ENCODE measurements around the gene PSTK.

DNA sequence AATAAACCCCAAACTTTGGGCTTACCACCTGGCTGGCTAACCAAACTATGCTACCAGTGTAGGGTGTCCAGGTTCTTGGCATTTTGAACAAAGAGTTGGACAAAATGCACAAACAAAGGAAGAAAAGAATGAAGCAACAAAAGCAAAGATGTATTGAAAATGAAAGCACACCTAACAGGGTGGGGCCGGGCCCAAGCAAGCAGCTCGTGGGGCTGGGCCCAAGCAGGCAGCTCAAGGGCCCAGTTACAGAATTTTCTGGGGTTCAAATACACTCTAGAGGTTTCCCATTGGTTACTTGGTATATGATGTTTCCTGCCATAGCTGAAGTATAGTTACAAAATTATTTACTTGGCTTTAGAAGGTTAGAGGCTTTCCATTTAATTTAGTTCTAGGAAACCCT lies 44.3 kb downstream of the PSTK start:
- TF ChIP-seq, protein P1, sequence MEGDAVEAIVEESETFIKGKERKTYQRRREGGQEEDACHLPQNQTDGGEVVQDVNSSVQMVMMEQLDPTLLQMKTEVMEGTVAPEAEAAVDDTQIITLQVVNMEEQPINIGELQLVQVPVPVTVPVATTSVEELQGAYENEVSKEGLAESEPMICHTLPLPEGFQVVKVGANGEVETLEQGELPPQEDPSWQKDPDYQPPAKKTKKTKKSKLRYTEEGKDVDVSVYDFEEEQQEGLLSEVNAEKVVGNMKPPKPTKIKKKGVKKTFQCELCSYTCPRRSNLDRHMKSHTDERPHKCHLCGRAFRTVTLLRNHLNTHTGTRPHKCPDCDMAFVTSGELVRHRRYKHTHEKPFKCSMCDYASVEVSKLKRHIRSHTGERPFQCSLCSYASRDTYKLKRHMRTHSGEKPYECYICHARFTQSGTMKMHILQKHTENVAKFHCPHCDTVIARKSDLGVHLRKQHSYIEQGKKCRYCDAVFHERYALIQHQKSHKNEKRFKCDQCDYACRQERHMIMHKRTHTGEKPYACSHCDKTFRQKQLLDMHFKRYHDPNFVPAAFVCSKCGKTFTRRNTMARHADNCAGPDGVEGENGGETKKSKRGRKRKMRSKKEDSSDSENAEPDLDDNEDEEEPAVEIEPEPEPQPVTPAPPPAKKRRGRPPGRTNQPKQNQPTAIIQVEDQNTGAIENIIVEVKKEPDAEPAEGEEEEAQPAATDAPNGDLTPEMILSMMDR (IDR thresholded peaks at IDR 0.05): no peak
- no peak for TF ChIP-seq POLR2A (IDR thresholded peaks at IDR 0.05)
